ENCODE data around the gene MYH9. TPM values are rescaled to one million over a fixed set of nuclear protein-coding genes. Genes with fewer than 3 reads are reported as not detected.

MYH9 gene
- total RNA-seq, 4 donors from 2014 or later = 228 to 375 (median 275) TPM

DNA sequence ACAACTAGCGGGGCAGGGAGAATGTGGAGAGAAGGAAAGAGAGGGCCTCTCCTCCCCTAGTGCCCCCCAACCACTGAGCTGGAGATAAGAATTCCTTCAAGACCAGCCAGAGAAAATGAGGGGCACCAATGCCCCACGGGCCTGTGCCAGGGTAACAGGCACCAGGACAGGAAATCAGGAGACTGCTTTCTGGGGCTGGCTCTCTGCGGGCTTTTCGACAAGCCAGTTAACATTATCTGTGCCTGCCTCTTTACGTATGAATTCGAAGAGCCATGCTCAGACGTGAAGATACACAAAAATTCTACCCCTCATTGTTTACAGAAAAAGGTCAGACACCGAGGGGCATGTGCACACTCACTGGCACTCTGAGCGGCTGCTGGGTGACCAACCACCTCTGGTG, 52.1 kb downstream of the MYH9 start:
- intact Hi-C loops (cut with DNase I) = no loop called here
- 66 to 75% methylated on average over 9 of the region's 9 CpGs for WGBS, 2 donors

DNA sequence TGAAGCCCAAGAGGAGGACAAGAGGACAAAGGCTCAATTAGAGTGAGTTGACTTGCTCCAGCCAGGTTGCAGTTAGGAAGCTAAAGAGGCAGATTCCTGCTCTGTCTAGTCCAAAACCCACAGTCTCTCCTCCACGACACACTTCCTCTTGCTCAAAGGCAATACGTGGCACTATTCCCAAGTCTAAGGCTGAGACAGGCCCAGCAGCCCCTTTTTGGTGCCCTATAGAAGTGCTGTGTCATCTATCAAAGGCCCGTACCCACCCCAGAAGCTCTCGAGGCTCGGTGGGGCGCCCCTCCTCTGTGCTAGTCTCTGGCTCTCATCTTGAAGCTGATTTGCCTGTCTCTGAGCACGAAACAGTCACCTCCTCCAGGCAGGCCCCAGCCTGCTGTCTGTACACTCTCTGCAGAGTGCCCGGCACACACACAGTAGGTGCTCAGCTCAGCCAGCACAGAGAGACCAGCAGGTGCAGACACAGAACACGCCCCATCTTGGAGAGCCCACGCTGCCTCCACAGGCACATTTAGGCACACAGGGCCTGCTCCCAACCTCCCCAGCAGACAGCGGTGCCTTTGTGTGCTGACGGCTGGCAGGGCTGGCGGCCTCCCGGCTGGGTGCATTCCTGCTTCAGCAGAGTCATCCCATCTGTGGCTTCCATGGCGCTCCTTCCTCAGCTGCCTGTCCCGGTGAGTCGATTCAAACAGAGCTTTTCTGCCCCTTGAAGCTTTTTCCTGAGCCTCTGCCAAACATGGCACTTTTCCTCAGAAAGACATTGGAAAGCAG, 52.8 kb downstream of the MYH9 start:
- no peak overlapping the region for H3K4me3 ChIP-seq (replicated peaks in 1 of 3)
- no peaks in the 10 kb centered on the region for H3K9me3 ChIP-seq
- peaks cover 20 to 31% of the 10 kb centered on the region in 2 donors for H3K36me3 ChIP-seq
- peak overlapping the region; percentile 98 to 99 (median 98) for H3K27ac ChIP-seq
- intact Hi-C loops (cut with DNase I) = no loop called here
- 67 to 70% methylated on average over 14 to 16 of the region's 17 CpGs for WGBS, 2 donors
- peak; percentile 50 to 62 for DNase-seq
- H3K4me1 ChIP-seq = peaks cover 72 to 97% of the 10 kb centered on the region in 2 donors
- TF ChIP-seq, protein P1, sequence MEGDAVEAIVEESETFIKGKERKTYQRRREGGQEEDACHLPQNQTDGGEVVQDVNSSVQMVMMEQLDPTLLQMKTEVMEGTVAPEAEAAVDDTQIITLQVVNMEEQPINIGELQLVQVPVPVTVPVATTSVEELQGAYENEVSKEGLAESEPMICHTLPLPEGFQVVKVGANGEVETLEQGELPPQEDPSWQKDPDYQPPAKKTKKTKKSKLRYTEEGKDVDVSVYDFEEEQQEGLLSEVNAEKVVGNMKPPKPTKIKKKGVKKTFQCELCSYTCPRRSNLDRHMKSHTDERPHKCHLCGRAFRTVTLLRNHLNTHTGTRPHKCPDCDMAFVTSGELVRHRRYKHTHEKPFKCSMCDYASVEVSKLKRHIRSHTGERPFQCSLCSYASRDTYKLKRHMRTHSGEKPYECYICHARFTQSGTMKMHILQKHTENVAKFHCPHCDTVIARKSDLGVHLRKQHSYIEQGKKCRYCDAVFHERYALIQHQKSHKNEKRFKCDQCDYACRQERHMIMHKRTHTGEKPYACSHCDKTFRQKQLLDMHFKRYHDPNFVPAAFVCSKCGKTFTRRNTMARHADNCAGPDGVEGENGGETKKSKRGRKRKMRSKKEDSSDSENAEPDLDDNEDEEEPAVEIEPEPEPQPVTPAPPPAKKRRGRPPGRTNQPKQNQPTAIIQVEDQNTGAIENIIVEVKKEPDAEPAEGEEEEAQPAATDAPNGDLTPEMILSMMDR (IDR thresholded peaks at IDR 0.05) = no peak
- no peak for TF ChIP-seq POLR2A (IDR thresholded peaks at IDR 0.05)
- H3K27me3 ChIP-seq = no peaks in the 10 kb centered on the region

More for the DNA sequence above, 52.1 kb downstream of the MYH9 start:
- DNase-seq = no peak
- H3K9me3 ChIP-seq = no peaks in the 10 kb centered on the region
- no peaks in the 10 kb centered on the region for H3K27me3 ChIP-seq
- H3K36me3 ChIP-seq = peaks cover 26 to 36% of the 10 kb centered on the region in 2 donors
- H3K27ac ChIP-seq = peak overlapping the region; percentile 98 to 99 (median 98)
- TF ChIP-seq, protein P1 (IDR thresholded peaks at IDR 0.05) = no peak
- TF ChIP-seq POLR2A (IDR thresholded peaks at IDR 0.05) = no peak
- H3K4me1 ChIP-seq = peaks cover 68 to 96% of the 10 kb centered on the region in 2 donors
- H3K4me3 ChIP-seq (replicated peaks in 1 of 3) = no peak overlapping the region

DNA sequence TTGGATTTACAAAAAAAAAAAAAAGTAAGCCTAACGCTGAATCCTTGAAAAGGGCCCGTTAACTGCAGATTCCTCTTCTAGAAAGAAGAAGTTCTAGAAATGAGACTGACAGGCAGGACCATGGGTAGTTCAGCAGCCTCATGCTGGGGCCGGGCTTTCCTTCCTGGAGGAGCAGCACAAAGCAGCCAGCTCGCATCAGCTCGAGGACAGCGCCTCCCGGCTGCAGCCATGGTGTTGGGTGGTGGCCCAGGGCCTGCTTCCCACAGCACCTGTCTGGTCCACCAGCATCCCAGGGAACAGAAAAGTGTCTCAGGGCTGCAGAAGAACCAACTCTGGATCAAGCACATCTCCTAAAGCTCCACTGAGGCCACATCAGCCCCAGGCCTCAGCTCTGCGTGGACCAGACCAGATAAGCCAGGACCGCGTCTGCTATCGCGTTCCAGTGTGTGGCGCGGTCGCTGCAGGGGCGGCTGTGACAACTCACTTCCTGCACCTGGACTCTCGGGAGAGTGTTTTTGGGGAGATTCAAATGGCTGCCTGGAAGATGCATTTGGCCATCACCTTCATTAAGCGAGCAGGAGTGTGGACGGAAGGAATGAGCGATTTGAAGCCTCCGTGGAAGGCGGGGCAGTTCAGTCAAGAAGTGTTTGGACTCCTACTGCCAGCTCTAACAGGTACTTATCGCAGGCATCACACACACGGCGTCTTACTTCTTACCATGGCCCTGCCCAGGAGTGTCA, 53.5 kb downstream of the MYH9 start:
- intact Hi-C loops (cut with DNase I) = no loop called here
- Histone ChIP-seq H3K9me3 (no peaks in the 10 kb centered on the region), H3K27ac (peak overlapping the region; percentile 98 to 99 (median 98)), H3K4me3 (replicated peaks in 1 of 3) (no peak overlapping the region), H3K36me3 (peaks cover 13 to 23% of the 10 kb centered on the region in 2 donors), H3K4me1 (peaks cover 80 to 97% of the 10 kb centered on the region in 2 donors), H3K27me3 (no peaks in the 10 kb centered on the region)
- WGBS, 2 donors = 76% methylated on average over 18 to 25 of the region's 25 CpGs
- DNase-seq = no peak
- TF ChIP-seq, protein P1 (IDR thresholded peaks at IDR 0.05) = no peak
- TF ChIP-seq POLR2A (IDR thresholded peaks at IDR 0.05) = no peak

DNA sequence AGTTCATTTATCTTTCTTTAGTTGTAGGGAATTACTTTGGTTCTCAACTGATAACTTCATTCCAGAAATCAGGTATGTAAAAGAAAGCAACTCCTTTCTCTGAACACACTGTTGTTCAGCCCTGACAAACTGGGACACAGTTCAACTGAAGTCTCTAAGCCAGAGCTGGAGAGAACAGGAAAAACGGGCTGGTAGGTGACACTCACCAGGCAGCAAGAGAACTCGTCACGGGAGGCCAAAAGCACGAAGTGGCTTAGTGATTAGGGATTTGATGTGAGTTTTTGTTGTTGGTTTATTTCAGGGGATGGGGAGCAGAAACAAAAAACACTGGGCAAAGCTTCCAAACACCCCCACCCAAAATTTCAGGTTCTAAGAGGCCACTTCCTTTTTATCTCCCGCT, 54.1 kb downstream of the MYH9 start:
- Histone ChIP-seq H3K36me3 (peaks cover 13 to 23% of the 10 kb centered on the region in 2 donors), H3K4me1 (peaks cover 85 to 97% of the 10 kb centered on the region in 2 donors), H3K27me3 (no peaks in the 10 kb centered on the region), H3K4me3 (replicated peaks in 1 of 3) (no peak overlapping the region), H3K9me3 (no peaks in the 10 kb centered on the region), H3K27ac (peak overlapping the region; percentile 98 to 99 (median 98))
- intact Hi-C loops (cut with DNase I) = no loop called here
- peak in 1 of 2 donors; percentile 14 for TF ChIP-seq POLR2A (IDR thresholded peaks at IDR 0.05)
- TF ChIP-seq, protein P1 (IDR thresholded peaks at IDR 0.05) = no peak
- peak; percentile 77 to 80 for DNase-seq
- WGBS, 2 donors = 22 to 31% methylated on average over 5 of the region's 5 CpGs
